Keratinocyte (primary cell): Measurements from ENCODE around the gene GIPC1. TPM values are rescaled to one million over a fixed set of nuclear protein-coding genes. Genes with fewer than 3 reads are reported as not detected.

Source experiments
- DNase-seq: peaks from one replicate; pipeline ENCODE4 v3.0.0-alpha.2; 2011; ENCODE audit warnings: low read depth, missing footprints, low spot score
- FAIRE-seq: peaks from 2 replicates; lab custom pipeline; 2011; peaks lifted over from hg19 to GRCh38; lab: Jason Lieb, UNC
- H2AFZ ChIP-seq: 2 replicates; pipeline ENCODE4 v1.6.0; 2012; ENCODE audit warnings: low read length, control low read depth, inconsistent platforms; ENCODE audit not compliant: control insufficient read depth
- H3K27ac ChIP-seq: 2 replicates; pipeline ENCODE4 v1.5.1; 2011; ENCODE audit warnings: low read length; ENCODE audit not compliant: control insufficient read depth, insufficient read depth
- H3K27me3 ChIP-seq: 3 replicates; pipeline ENCODE4 v1.6.0; 2011; ENCODE audit warnings: low read length; ENCODE audit not compliant: control insufficient read depth, insufficient read depth; ENCODE audit errors: extremely low read depth
- H3K36me3 ChIP-seq, 2 experiments: 2 replicates in 1 of 2; 3 replicates in 1 of 2; pipeline ENCODE4 v1.5.1; 2011; ENCODE audit warnings: low read length in 2 of 2, mild to moderate bottlenecking in 1 of 2; ENCODE audit not compliant: control insufficient read depth in 2 of 2, insufficient read depth in 2 of 2; ENCODE audit errors: extremely low read depth in 1 of 2
- H3K4me1 ChIP-seq: 3 replicates; pipeline ENCODE4 v1.5.1; 2011; ENCODE audit warnings: low read length; ENCODE audit not compliant: control insufficient read depth, insufficient read depth; ENCODE audit errors: extremely low read depth
- H3K4me2 ChIP-seq: 3 replicates; pipeline ENCODE4 v1.6.0; 2011; ENCODE audit warnings: low read depth, low read length; ENCODE audit not compliant: control insufficient read depth, insufficient read depth; ENCODE audit errors: extremely low read depth
- H3K4me3 ChIP-seq, 3 experiments: fragments of 200-600 bp in 1 of 3; sonication (generic) in 1 of 3; 2 replicates in 2 of 3; 3 replicates in 1 of 3; pipeline ENCODE4 v1.5.1; 2011 to 2016; ENCODE audit warnings: low read length in 3 of 3, mild to moderate bottlenecking in 3 of 3, control low read depth in 2 of 3, inconsistent platforms in 1 of 3, low read depth in 1 of 3, mixed read lengths in 1 of 3, mixed run types in 1 of 3, moderate library complexity in 1 of 3; ENCODE audit not compliant: control insufficient read depth in 2 of 3, insufficient read depth in 2 of 3; ENCODE audit errors: extremely low read depth in 1 of 3
- H3K79me2 ChIP-seq: 2 replicates; pipeline ENCODE4 v1.6.0; 2012; ENCODE audit warnings: low read length; ENCODE audit not compliant: control insufficient read depth, insufficient read depth
- H3K9ac ChIP-seq: 3 replicates; pipeline ENCODE4 v1.6.0; 2011; ENCODE audit warnings: low read length; ENCODE audit not compliant: control insufficient read depth, insufficient read depth; ENCODE audit errors: extremely low read depth
- H3K9me1 ChIP-seq: 3 replicates; pipeline ENCODE4 v1.6.0; 2011; ENCODE audit warnings: low read length; ENCODE audit not compliant: control insufficient read depth, insufficient read depth; ENCODE audit errors: extremely low read depth
- H3K9me3 ChIP-seq: 2 replicates; pipeline ENCODE4 v1.5.1; 2012; ENCODE audit warnings: low read depth, low read length; ENCODE audit not compliant: control insufficient read depth
- H4K20me1 ChIP-seq: 3 replicates; pipeline ENCODE4 v1.6.0; 2011; ENCODE audit warnings: low read length; ENCODE audit not compliant: control insufficient read depth, insufficient read depth; ENCODE audit errors: extremely low read depth
- CTCF ChIP-seq, 3 experiments: IDR thresholded peaks in 1 of 3; conservative IDR thresholded peaks in 1 of 3; optimal IDR thresholded peaks in 1 of 3; 2 replicates in 2 of 3; 3 replicates in 1 of 3; pipeline versions ENCODE3 to v1.5.1; 2011; ENCODE audit warnings: low read length in 3 of 3, mild to moderate bottlenecking in 3 of 3, moderate library complexity in 2 of 3, control low read depth in 1 of 3, inconsistent platforms in 1 of 3; ENCODE audit not compliant: insufficient read depth in 2 of 3; ENCODE audit errors: extremely low read depth in 1 of 3
- EZH2 ChIP-seq: IDR thresholded peaks from one replicate; pipeline ENCODE4 v1.6.1; 2012; ENCODE audit warnings: inconsistent platforms, mild to moderate bottlenecking, low read length, moderate library complexity
- dilution Hi-C: fragments of 300-500 bp; cut with MboI; formaldehyde crosslinking; loops from one replicate; pipeline ENCODE4 v1.7.0; 2020; ENCODE audit warnings: low sequenced_read_pairs; ENCODE audit not compliant: extremely low pct_ligation_motif_present
- polyA plus RNA-seq, 5 experiments: library from polyadenylated mRNA; depleted of rRNA in 3 of 5; stranded (reverse) in 3 of 5; stranded (forward) in 1 of 5; unstranded in 1 of 5; fragments of >200 nt; gene quantifications; 1 replicate in 1 of 5; 2 replicates in 3 of 5; 3 replicates in 1 of 5; pipeline versions ENCODE4 v1.2.1 to v1.2.3, GENCODE V29; 2011 to 2012; ENCODE audit warnings: missing spikeins in 2 of 5, low read depth in 1 of 5, low replicate concordance in 1 of 5

The GIPC1 gene
- polyA plus RNA-seq, 1 donor (not counting 4 experiments of a cell fraction or from before 2014, with no cell fraction given), result 166 TPM

- H3K4me2 ChIP-seq, result no peak overlapping the region
- no peaks in the 10 kb centered on the region for H3K9me1 ChIP-seq
- H4K20me1 ChIP-seq, result peaks cover 5% of the 10 kb centered on the region
- H3K4me3 ChIP-seq, result no peak overlapping the region
- peaks cover 48% of the 10 kb centered on the region for H3K79me2 ChIP-seq
- dilution Hi-C loops, result no loop called here
- DNase-seq (no peak), FAIRE-seq (no peak)
- H3K27me3 ChIP-seq, result no peaks in the 10 kb centered on the region
- peaks cover 5 to 6% of the 10 kb centered on the region in 2 experiments for H3K36me3 ChIP-seq
- TF ChIP-seq EZH2 (no peak), CTCF (optimal IDR thresholded peaks at IDR 0.05 in 1 of 3, IDR thresholded peaks at IDR 0.05 in 1 of 3, conservative IDR thresholded peaks at IDR 0.05 in 1 of 3; ENCODE audit: extremely low read depth in 1 of 3, insufficient read depth in 2 of 3, low read length in 3 of 3) (no peak)
- H3K4me1 ChIP-seq, result peaks cover 41% of the 10 kb centered on the region
- peak overlapping the region; percentile 18 for H3K27ac ChIP-seq
- H3K9me3 ChIP-seq, result no peaks in the 10 kb centered on the region
- no peak overlapping the region for H3K9ac ChIP-seq
- no peak overlapping the region for H2AFZ ChIP-seq
These were observed 45.0 kb upstream of the GIPC1 start for GRCh38 chr19:14540741-14541525.

GRCh38 chr19:14536926-14537692 lies 41.2 kb upstream of the GIPC1 start:
- DNase-seq, result no peak
- dilution Hi-C loops, result no loop called here
- Histone ChIP-seq H3K27me3 (no peaks in the 10 kb centered on the region), H3K9me3 (no peaks in the 10 kb centered on the region), H3K4me1 (peaks cover 18% of the 10 kb centered on the region), H3K4me2 (peak overlapping the region; percentile 96), H3K9ac (peak overlapping the region; percentile 71), H3K9me1 (no peaks in the 10 kb centered on the region), H4K20me1 (no peaks in the 10 kb centered on the region), H3K27ac (peak overlapping the region; percentile 60), H3K4me3 (peak overlapping the region; percentile 18 to 74 (median 58)), H3K36me3 (peaks cover 8 to 12% of the 10 kb centered on the region in 2 experiments), H2AFZ (peak overlapping the region; percentile 48), H3K79me2 (peaks cover 50% of the 10 kb centered on the region)
- FAIRE-seq, result peak; percentile 5
- no peak for TF ChIP-seq CTCF (optimal IDR thresholded peaks at IDR 0.05 in 1 of 3, IDR thresholded peaks at IDR 0.05 in 1 of 3, conservative IDR thresholded peaks at IDR 0.05 in 1 of 3; ENCODE audit: extremely low read depth in 1 of 3, insufficient read depth in 2 of 3, low read length in 3 of 3)
- no peak for TF ChIP-seq EZH2
